Neuron (in vitro differentiated cells): ENCODE measurements around the gene ALOX15B.

Experiments used
- H2AFZ ChIP-seq: one replicate; pipeline ENCODE4 v1.6.1; 2013; ENCODE audit warnings: low read depth, mild to moderate bottlenecking, inconsistent platforms, low read length, moderate library complexity
- H3K27me3 ChIP-seq: one replicate; pipeline ENCODE4 v1.6.1; 2013; ENCODE audit warnings: low read length; ENCODE audit not compliant: insufficient read depth
- H3K36me3 ChIP-seq: one replicate; pipeline ENCODE4 v1.6.1; 2013; ENCODE audit warnings: low read length; ENCODE audit not compliant: insufficient read depth
- H3K4me1 ChIP-seq: one replicate; pipeline ENCODE4 v1.6.1; 2013; ENCODE audit warnings: low read length; ENCODE audit not compliant: insufficient read depth
- H3K4me3 ChIP-seq: 2 replicates; pipeline ENCODE4 v1.5.1; 2013; ENCODE audit warnings: mild to moderate bottlenecking, low read length, moderate library complexity
- H3K9me3 ChIP-seq: one replicate; pipeline ENCODE4 v1.6.1; 2013; ENCODE audit warnings: low read length

Gene ALOX15B

DNA sequence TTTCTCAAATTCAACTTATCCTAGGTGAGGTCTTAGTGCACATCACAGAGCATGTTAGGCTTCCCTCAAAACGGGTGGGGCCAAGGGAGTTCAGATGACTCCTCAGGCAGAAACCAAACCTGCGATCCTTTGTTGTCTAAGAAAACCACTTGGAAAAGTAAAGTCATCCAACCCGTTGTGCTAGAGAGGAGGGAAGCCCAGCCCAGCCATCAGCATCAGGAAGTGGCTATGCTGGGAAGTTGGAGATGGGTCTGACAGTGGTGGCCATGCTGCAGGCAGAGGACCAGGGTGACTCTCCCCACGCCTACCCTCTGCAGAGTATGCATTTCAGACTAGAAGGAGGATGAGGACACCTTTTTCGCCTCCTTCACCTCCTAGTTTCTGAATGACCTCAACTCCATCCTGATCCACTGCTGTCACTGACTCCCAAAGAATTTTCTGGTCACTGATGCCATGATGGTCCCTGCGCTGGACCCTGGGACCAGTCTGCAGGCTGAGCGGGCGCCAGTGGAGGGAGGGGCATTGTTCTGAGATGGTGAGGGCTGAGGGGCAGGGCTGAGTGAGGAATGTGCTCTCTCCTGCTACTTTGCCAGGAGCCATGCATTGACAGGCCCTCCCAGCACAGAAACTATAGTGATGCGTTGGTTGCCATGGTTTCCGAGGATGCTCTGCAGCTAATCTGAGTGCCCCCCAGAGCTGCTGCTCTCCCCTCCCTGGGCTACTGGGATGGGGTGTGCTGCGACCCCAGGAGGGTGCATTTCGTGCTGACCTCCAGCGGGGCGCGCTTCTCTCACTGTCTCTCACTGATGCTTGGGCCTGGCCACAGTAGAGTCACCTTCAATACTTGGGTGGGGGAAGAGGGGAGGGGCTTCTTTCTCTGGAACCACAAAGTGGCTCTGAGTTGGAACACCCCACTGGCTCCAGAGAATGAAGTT is 28.2 kb downstream of the ALOX15B start:
- Histone ChIP-seq H3K4me1 (no peaks in the 10 kb centered on the region), H3K36me3 (no peaks in the 10 kb centered on the region), H3K9me3 (no peaks in the 10 kb centered on the region), H3K27me3 (peaks cover 79% of the 10 kb centered on the region), H2AFZ (no peak overlapping the region), H3K4me3 (no peak overlapping the region)

DNA sequence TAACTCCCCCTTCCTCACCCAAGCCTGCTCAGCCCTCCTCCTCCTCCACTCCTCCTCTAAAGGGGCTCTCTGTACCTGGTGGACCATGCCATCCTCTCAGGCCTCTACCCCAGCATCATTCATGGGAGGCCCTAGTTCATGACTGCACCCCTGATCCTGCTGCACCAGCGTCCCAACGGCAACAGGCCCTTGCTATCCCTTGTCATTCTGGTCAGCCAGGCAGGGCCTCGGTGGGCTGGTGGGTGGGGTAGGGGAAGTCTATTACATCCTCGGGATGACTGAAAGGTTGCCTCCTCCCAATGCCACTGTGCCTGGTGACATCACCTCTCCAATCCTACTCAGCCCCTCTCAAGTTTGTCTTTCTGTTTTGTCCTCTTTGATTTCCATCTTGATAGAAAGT is 28.9 kb downstream of the ALOX15B start:
- Histone ChIP-seq H3K9me3 (no peaks in the 10 kb centered on the region), H3K4me1 (no peaks in the 10 kb centered on the region), H3K27me3 (peaks cover 79% of the 10 kb centered on the region)

DNA sequence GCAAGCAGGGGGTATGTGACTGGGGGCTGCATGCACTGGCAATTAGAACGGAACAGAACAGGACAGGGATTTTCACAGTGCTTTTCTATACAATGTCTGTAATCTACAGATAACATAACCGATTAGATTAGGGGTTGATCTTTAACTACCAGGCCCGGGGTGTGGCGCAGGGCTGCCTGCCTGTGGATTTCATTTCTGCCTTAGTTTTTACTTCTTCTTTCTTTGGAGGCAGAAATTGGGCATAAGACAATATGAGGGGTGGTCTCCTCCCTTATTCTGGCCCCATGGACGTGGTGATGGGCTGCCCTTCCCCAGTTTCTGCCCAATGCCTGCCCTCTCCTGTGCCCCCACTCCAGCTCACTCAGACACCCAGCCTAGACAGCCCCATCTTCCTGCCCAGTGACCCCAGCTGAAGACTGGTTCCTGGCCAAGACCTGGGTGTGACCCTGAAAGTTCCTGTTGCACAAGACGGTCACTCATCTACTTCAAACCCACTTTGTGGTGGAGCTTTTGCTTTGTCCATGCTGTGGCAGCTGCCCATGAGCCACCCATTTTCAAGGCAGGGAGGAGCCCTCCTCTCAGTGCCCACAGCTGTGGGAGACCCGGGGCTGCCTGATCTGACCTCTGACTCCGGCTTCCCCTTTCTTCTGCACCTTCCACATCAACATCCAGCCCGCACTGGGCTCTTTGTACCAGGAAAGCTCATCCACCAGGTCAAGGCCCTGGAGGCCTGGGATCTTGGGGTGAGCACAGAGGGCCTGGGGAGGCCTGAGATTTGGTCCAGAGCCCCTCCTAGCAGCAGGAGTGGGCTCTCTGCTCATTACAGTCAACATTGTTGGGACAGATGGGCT is 30.1 kb downstream of the ALOX15B start:
- Histone ChIP-seq H3K36me3 (no peaks in the 10 kb centered on the region), H3K27me3 (peaks cover 81% of the 10 kb centered on the region), H2AFZ (no peak overlapping the region), H3K4me3 (no peak overlapping the region), H3K4me1 (no peaks in the 10 kb centered on the region), H3K9me3 (no peaks in the 10 kb centered on the region)

More for the DNA sequence above, 28.9 kb downstream of the ALOX15B start:
- Histone ChIP-seq H2AFZ (no peak overlapping the region), H3K4me3 (no peak overlapping the region), H3K36me3 (no peaks in the 10 kb centered on the region)

DNA sequence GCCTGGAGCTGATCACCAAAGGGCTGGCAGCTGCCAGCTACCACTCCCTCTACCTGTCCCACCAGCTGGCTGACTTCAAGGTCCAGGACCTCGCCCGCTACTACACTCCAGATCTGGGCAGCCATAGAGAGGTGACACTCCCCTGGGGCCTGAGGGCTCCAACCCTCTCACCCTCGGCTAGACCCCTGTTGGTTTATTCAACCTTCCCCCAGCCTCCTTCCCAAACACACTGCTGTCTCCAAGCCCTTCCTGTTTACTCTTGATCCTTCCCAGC is 30.7 kb downstream of the ALOX15B start:
- Histone ChIP-seq H3K9me3 (no peaks in the 10 kb centered on the region), H3K27me3 (peaks cover 83% of the 10 kb centered on the region), H2AFZ (no peak overlapping the region), H3K4me3 (no peak overlapping the region), H3K4me1 (no peaks in the 10 kb centered on the region), H3K36me3 (no peaks in the 10 kb centered on the region)

DNA sequence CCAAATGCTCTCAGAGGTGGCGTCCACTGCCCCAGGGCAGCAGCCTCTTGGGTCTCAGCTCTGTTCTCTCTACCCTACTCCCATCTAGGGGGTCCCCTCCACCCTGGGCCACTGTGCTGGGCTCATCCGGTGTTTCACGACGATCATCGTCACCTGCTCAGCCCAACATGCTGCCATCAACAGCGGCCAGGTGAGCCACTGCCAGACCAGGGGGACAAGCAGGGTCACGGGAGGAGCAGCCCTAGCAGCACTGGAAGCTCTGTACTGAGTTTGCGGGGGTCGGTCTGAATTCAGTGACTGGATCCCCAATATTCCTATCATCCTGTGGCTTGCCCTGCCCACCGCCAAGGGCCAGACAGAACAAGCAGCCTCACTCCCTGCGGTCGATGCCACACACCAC is 32.6 kb downstream of the ALOX15B start:
- H3K4me3 ChIP-seq = no peak overlapping the region
- H2AFZ ChIP-seq = no peak overlapping the region
- H3K36me3 ChIP-seq = no peaks in the 10 kb centered on the region
- H3K27me3 ChIP-seq = peaks cover 88% of the 10 kb centered on the region
- H3K9me3 ChIP-seq = no peaks in the 10 kb centered on the region
- no peaks in the 10 kb centered on the region for H3K4me1 ChIP-seq

DNA sequence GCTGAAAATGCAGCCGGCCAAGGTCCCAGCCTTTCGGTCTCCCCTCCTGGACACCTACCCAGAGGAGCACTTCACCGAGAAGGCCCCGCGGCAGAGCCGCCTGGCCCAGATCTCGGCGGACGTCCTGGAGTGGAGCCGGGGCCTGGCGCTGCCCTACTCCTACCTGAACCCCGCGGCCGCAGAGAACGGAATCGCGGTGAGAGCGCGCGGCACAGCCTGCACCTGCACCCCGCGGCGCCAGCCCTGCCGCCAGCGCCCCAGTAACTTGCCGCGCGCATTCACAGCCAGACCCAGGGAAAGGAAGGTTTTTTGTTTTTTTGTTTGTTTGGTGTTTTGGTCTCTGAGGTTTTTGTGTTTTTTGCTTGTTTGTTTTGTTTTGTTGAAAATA is 33.5 kb downstream of the ALOX15B start:
- Histone ChIP-seq H3K4me3 (no peak overlapping the region), H3K9me3 (no peaks in the 10 kb centered on the region), H3K27me3 (peaks cover 88% of the 10 kb centered on the region), H3K36me3 (no peaks in the 10 kb centered on the region), H3K4me1 (no peaks in the 10 kb centered on the region), H2AFZ (no peak overlapping the region)

DNA sequence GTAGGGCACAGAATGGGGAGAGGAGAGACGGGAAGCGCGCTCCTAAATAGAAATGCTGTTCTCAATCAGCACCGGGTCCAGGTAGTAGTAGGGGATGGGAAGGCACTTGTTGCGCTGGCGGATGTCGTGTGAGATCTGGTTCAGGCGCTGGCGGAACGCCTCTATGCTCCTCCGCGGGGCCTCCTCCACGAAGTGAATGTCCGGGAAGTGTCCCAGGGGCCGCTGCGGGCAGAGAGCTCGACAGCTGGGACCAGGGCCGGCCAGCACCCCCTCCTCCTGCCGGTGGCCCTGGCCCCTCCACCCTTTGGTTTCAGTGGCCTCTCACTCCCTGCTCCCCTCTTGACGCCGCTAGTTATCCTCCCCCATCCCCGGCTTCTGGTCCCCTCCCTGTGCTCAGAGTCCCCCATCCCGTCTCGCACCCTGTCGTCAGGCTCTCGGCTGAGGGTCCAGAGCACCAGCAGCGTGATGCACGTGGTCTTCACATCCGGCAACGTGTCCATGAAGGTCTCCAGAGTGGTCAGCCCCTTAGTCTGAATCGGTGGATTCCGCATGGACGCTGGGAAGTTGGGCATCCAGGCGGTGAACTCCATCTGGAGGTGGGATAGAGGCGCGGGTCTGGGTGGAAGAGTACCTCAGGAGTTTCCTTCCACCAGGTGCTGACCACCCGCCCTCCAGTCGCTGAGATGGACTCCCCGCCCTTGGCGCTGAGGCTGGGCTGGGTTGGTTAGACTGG is 34.0 kb downstream of the ALOX15B start:
- Histone ChIP-seq H3K4me3 (no peak overlapping the region), H3K9me3 (no peaks in the 10 kb centered on the region), H3K4me1 (no peaks in the 10 kb centered on the region), H3K27me3 (peaks cover 89% of the 10 kb centered on the region), H3K36me3 (no peaks in the 10 kb centered on the region), H2AFZ (no peak overlapping the region)

DNA sequence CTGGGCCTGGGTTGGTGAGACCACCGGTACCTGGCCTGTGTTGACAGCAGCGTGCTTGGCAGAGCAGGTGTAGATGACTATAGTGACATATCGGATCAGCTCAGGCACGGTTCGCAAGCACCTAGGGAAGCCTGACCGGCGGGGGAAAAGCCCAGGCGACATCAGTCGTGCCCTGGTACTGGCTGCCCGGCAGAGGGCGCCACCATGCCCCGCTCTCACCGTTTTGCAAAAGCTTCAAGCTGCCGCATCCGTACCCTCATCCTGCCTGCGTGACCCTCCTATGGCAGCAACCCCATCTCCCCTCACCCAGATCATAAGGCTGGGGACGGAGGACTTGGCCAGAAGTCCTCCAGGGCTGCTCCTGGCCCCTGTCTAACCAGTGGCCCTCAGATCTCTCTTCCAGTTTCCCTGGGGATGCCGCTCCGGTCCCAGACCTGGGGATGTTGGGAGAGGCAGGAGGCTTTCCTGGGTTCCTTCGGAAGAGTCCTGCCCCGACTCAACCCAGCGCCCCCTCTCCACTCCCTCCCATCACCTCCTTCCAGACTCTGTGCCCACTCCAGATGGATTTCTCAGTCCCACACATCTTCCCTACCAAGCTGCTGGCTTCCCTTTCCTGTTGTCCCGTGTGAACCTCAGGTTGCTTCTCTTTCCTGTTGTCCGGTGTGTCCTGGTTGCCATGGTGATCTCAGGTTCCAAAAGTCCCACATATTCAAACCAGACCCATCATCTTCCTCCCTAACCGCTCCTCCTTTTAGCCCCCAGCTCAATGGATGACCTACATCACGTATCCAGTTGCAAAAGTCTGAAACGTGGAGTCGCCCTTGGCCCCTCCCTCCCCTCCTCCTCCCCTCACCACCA is 35.0 kb downstream of the ALOX15B start:
- Histone ChIP-seq H3K4me3 (no peak overlapping the region), H3K9me3 (no peaks in the 10 kb centered on the region), H3K36me3 (no peaks in the 10 kb centered on the region), H2AFZ (no peak overlapping the region), H3K4me1 (no peaks in the 10 kb centered on the region), H3K27me3 (peaks cover 83% of the 10 kb centered on the region)

DNA sequence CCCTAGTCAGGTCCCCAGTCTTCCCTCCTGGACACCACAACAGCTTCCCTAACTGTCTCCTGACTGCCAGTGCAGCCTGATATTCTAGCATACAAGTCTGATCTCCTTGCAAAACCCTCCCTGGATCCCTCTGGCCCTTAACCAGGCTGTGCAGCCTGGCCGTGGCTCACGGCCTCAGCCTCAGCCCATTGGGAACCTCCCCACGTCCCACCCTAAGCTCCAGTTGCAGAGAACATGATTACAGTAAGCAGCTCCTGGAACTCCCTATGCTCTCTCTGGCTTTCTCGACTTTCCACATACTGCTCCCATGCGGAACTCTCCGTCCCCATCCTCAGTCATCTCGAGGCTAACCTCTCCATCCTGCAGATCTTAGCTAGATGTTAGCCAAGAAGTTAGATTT is 35.7 kb downstream of the ALOX15B start:
- Histone ChIP-seq H2AFZ (no peak overlapping the region), H3K4me1 (no peaks in the 10 kb centered on the region), H3K27me3 (peaks cover 80% of the 10 kb centered on the region), H3K9me3 (no peaks in the 10 kb centered on the region), H3K4me3 (no peak overlapping the region), H3K36me3 (no peaks in the 10 kb centered on the region)

DNA sequence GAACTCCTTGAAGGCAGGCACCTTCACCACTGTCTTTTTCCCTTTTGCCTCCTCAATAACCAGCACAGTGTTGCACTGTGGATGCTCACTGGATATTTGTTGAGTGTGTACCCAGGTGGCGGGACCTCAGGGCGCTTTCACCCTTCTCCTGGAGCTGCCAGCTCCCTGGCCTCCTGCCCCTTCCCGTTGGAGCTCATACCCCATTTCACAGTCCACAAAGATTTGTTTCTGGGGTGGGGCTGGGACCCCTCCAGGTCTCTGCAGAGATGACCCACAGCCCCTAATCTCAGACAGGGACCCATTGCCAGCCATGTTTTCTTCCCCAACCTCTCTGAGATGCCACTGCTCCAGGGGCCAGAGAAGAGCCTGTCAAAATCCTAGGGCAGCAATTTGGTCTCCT is 36.2 kb downstream of the ALOX15B start:
- H3K4me1 ChIP-seq = peaks cover 3% of the 10 kb centered on the region
- no peak overlapping the region for H2AFZ ChIP-seq
- peaks cover 79% of the 10 kb centered on the region for H3K27me3 ChIP-seq
- H3K36me3 ChIP-seq = no peaks in the 10 kb centered on the region
- no peaks in the 10 kb centered on the region for H3K9me3 ChIP-seq
- no peak overlapping the region for H3K4me3 ChIP-seq

DNA sequence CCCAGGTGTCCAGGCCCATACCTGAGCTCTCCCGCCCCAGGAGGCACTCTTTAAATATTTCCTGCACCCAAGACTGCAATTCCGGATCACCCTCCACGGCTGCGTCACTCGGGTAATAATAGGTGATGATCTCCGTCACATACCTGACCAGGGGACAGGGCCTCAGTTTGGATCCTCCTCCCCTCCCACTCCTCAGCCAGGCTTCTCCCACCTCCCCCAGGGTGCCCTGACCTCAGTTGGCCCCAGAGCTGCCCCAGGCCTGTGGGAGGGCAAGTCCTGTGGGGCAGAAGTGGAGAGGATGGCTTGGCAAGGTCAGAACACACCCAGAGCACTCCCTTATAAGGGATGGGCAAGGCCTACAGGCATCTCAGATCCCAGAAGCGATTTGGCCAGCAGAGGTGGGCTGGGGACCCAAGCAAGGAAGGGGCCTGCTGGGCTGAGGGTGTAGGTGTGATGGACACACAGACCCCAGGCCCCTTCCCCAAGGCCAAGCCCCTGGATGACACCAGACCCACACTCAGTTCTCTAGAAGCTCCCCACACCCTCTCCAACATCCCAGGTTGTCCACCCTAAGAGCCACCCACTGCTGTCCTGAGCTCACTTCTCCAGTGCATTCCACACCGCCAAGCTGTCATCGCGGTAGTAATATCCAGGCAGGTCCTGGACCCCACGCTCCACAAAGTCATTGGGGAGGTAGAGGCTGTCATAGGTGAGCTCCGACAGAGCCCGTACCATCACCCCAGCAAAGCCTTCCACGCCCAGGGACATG is 36.9 kb downstream of the ALOX15B start:
- H3K27me3 ChIP-seq = peaks cover 80% of the 10 kb centered on the region
- no peak overlapping the region for H3K4me3 ChIP-seq
- H3K36me3 ChIP-seq = no peaks in the 10 kb centered on the region

More for the DNA sequence above, 36.9 kb downstream of the ALOX15B start:
- Histone ChIP-seq H3K9me3 (no peaks in the 10 kb centered on the region), H2AFZ (no peak overlapping the region), H3K4me1 (peaks cover 3% of the 10 kb centered on the region)
